Right atrium auricular region (tissue), 2 donors: Measurements from ENCODE around the gene PRR5L. TPM values are rescaled to one million over a fixed set of nuclear protein-coding genes. Genes with fewer than 3 reads are reported as not detected.
A peak's percentile ranks its signal among the peaks of the same experiment; 100 is the strongest.
"Not testable (repeated sequence)": the region's sequence is repeated elsewhere in the genome, so short reads cannot be mapped to it uniquely, and the experiment has no call there.

Experiments
- DNase-seq: peaks from one replicate; pipeline ENCODE4 v3.0.0-alpha.2; 2019; ENCODE audit warnings: low spot score
- H3K27ac ChIP-seq, 2 donors: fragments of 200-600 bp; sonication (generic); 1 replicate in 1 of 2; 2 replicates in 1 of 2; pipeline ENCODE4 v1.5.1; 2016 to 2019
- H3K27me3 ChIP-seq, 2 donors: fragments of 200-600 bp; sonication (generic); one replicate each; pipeline versions ENCODE4 v1.5.1 to v1.6.0; 2017 to 2019
- H3K36me3 ChIP-seq: fragments of 200-600 bp; sonication (generic); one replicate; pipeline ENCODE4 v1.5.1; 2016
- H3K4me1 ChIP-seq, 2 donors: fragments of 200-600 bp; sonication (generic); one replicate each; pipeline versions ENCODE4 v1.5.1 to v1.6.0; 2017 to 2019
- H3K4me3 ChIP-seq, 2 donors: fragments of 200-600 bp; sonication (generic); 1 replicate in 1 of 2; 2 replicates in 1 of 2; pipeline ENCODE4 v1.5.1; 2017 to 2019; ENCODE audit warnings: mild to moderate bottlenecking in 1 of 2, moderate library complexity in 1 of 2
- H3K9me3 ChIP-seq, 2 donors: fragments of 200-600 bp; sonication (generic); one replicate each; pipeline ENCODE4 v1.5.1; 2019
- CTCF ChIP-seq, 2 donors: fragments of 200-600 bp; sonication (generic); IDR thresholded peaks; one replicate each; pipeline ENCODE4 v1.5.1; 2019; ENCODE audit warnings: antibody characterized with exemption in 2 of 2
- total RNA-seq, 2 donors: library from RNA; depleted of rRNA; stranded (reverse); fragments of >200 nt; gene quantifications; one replicate each; pipeline ENCODE4 v1.1.0, GENCODE V29; 2016

PRR5L gene
- total RNA-seq, 2 donors from 2014 or later = 1.3 to 6.8 TPM

GRCh38 chr11:36508743-36509142 lies 212.7 kb downstream of the PRR5L start:
- Histone ChIP-seq H3K4me3 (peak overlapping the region; percentile 76 to 89), H3K27me3 (no peaks in the 10 kb centered on the region), H3K27ac (peak overlapping the region; percentile 91 to 92), H3K36me3 (no peaks in the 10 kb centered on the region), H3K4me1 (peaks cover 0 to 31% of the 10 kb centered on the region in 2 donors), H3K9me3 (peaks cover 0 to 5% of the 10 kb centered on the region in 2 donors)
- DNase-seq = no peak
- TF ChIP-seq CTCF (IDR thresholded peaks at IDR 0.05) = no peak

GRCh38 chr11:36509201-36509639 lies 213.1 kb downstream of the PRR5L start:
- peak overlapping the region; percentile 76 to 89 for H3K4me3 ChIP-seq
- H3K27ac ChIP-seq = peak overlapping the region; percentile 91 to 92
- no peaks in the 10 kb centered on the region for H3K36me3 ChIP-seq
- no peak for DNase-seq
- TF ChIP-seq CTCF (IDR thresholded peaks at IDR 0.05) = no peak
- peaks cover 0 to 30% of the 10 kb centered on the region in 2 donors for H3K4me1 ChIP-seq
- H3K27me3 ChIP-seq = no peaks in the 10 kb centered on the region
- peaks cover 0 to 10% of the 10 kb centered on the region in 2 donors for H3K9me3 ChIP-seq

GRCh38 chr11:36509694-36510593 lies 213.9 kb downstream of the PRR5L start, which contains the start of gene TRAF6:
Gene TRAF6, minus strand, starts transcription at chr11:36510272. Its CDS starts 8,757 bp downstream, at chr11:36501515.
- peaks cover 0 to 11% of the 10 kb centered on the region in 2 donors for H3K9me3 ChIP-seq

GRCh38 chr11:36510594-36510942 lies 214.5 kb downstream of the PRR5L start:
- H3K36me3 ChIP-seq = no peaks in the 10 kb centered on the region
- H3K27me3 ChIP-seq = no peaks in the 10 kb centered on the region
- TF ChIP-seq CTCF (IDR thresholded peaks at IDR 0.05) = no peak
- H3K4me3 ChIP-seq = peak overlapping the region; percentile 76 to 89
- peaks cover 0 to 11% of the 10 kb centered on the region in 2 donors for H3K9me3 ChIP-seq
- peak overlapping the region; percentile 91 to 92 for H3K27ac ChIP-seq
- H3K4me1 ChIP-seq = peaks cover 0 to 25% of the 10 kb centered on the region in 2 donors
- no peak for DNase-seq

More at GRCh38 chr11:36509694-36510593, 213.9 kb downstream of the PRR5L start, which contains the start of gene TRAF6:
- Histone ChIP-seq H3K27ac (peak within 1 kb of the TSS; percentile 91 to 92), H3K36me3 (no peaks in the 10 kb centered on the region), H3K27me3 (no peaks in the 10 kb centered on the region), H3K4me1 (peaks cover 0 to 30% of the 10 kb centered on the region in 2 donors), H3K4me3 (peak within 1 kb of the TSS; percentile 76 to 89)
- peak; percentile 86 for DNase-seq
- peak; percentile 89 for TF ChIP-seq CTCF (IDR thresholded peaks at IDR 0.05)

GRCh38 chr11:36511062-36511461 lies 215.0 kb downstream of the PRR5L start:
- not testable (repeated sequence) for H3K27me3 ChIP-seq, H3K36me3 ChIP-seq, DNase-seq
- Histone ChIP-seq H3K9me3 (peaks cover 0 to 11% of the 10 kb centered on the region in 2 donors), H3K4me1 (peaks cover 0 to 20% of the 10 kb centered on the region in 2 donors), H3K27ac (peak overlapping the region in 1 of 2 donors; percentile 91), H3K4me3 (peak overlapping the region in 1 of 2 donors; percentile 89)

- Histone ChIP-seq H3K27ac (no peak overlapping the region), H3K4me3 (no peak overlapping the region), H3K9me3 (peaks cover 0 to 11% of the 10 kb centered on the region in 2 donors), H3K36me3 (no peaks in the 10 kb centered on the region), H3K27me3 (no peaks in the 10 kb centered on the region), H3K4me1 (peaks cover 0 to 15% of the 10 kb centered on the region in 2 donors)
- TF ChIP-seq CTCF (IDR thresholded peaks at IDR 0.05) = no peak
- no peak for DNase-seq
Observed at GRCh38 chr11:36512016-36512415, 215.9 kb downstream of the PRR5L start.
